Inflammatory macrophage (primary cell): ENCODE results near the gene NCBP3.
"Not testable (repeated sequence)": the region's sequence is repeated elsewhere in the genome, so short reads cannot be mapped to it uniquely, and the experiment has no call there.

Source experiments
- DNase-seq, 2 donors: peaks; one replicate each; pipeline ENCODE4 v3.0.0-alpha.2; 2020 to 2022

Gene NCBP3

GRCh38 chr17:3809135-3809534 is 36.9 kb downstream of the NCBP3 start:
- DNase-seq, result no peak

DNA sequence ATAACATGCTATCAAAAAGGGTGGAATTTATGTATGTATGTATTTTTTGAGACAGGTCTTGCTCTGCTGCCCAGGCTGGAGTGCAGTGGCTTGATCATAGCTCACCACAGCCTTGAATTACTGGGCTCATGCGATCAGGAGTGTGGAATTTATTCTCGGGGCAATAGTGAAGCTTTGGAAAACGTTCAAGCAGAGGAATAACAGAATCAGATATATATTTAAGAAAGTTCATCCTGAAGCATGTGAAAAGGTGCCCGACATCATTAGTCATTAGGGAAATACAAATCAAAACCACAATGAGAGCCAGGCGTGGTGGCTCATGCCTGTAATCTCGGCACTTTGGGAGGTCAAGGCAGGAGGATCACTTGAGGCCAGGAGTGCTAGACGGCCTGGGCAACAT is 37.3 kb downstream of the NCBP3 start:
- no peak for DNase-seq

GRCh38 chr17:3805581-3805980 is 40.5 kb downstream of the NCBP3 start:
- no peak for DNase-seq

GRCh38 chr17:3804503-3804931 is 41.5 kb downstream of the NCBP3 start:
- peak; percentile 57 to 85 for DNase-seq

GRCh38 chr17:3803308-3803640 is 42.8 kb downstream of the NCBP3 start:
- peak; percentile 85 to 92 for DNase-seq

- peak; percentile 78 to 86 for DNase-seq
These were observed 43.4 kb downstream of the NCBP3 start for GRCh38 chr17:3802461-3803307.

DNA sequence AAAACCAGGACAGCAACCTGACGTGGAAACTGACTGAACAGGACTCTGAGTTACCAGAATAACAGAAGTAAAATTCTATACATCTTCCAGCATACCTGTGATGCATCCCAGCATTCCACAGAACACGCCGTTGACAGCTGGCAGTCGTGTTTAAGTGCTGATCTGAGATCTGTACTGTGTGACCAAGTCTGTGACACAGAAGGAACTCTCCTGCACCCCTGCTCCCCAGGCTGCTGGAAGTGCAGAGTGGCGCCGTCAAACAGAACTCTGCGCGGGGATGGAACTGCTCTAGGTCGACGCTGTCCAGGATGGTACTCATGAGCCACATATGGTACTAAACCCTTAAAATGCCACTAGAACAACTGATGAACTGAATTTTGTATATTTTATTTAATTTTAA is 44.3 kb downstream of the NCBP3 start:
- DNase-seq, result no peak

GRCh38 chr17:3801347-3801746 is 44.7 kb downstream of the NCBP3 start:
- DNase-seq, result no peak

DNA sequence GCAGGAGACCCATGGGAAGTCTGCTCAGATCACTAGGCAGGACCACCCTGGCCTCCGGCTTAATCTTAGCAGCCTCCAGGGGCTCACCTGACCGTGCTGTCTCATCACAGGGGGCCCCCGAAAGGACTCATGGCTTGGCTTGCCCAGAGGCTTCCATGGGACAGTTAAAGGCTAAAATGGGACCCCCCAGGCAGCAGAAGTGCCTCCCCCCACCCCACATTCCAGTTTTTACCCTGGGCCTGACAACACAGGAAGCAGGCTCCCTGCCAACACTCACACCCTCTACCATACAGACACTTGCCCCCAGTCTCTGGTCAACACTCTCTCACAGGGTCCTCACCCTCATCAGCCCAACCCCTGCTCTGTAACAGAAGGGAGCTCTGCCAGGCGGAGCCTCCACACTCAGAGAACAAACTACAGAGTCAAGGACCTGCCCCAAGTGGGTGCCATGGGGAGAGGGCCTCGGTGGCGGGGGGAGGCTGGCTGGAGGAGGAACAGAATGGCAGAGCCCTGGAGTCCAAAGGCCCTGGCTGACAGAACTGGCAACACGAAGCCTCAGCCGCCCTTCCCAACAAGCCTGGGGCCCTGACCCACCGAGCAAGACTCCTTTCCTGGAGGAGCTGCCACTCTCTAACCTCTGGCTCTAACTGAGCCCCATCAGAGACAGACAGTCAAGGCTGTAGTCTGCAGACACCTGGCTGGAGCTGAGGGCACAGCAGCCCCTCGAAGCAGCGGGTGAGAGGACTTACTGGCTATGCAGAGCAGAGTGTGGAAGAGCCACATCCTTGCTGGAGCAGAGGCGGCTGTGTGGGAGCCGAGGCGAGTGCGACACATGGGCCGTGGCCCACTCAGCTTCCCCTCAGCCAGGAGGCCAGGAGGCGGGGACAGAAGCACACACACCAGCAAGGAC is 45.4 kb downstream of the NCBP3 start, which contains the start of gene ITGAE:
Gene ITGAE, minus strand, starts transcription at position 827 of the 910 bp plus-strand sequence. Its CDS starts 44 bp downstream, at position 783.
- DNase-seq, result peak; percentile 40 to 91

- DNase-seq, result peak; percentile 41 to 58
These were observed 46.7 kb downstream of the NCBP3 start for GRCh38 chr17:3799181-3799945.

GRCh38 chr17:3798273-3799180 is 47.5 kb downstream of the NCBP3 start:
- DNase-seq, result peak; percentile 75 to 89

DNA sequence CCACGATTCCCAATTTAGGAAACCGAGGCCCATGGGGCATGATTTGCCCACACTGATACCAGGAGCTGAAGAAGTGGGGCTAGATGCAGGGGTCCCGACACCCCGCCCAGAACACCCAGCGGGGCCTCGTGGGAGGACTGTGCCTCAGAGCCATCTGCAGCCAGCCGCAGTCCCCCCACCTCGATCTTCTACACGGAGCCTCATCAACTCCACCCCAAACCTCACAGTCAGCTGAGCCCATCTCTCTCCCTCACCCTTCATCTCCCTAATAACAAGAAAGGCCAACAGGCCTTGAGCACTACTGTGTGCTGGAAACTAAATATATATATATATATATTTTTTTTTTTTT is 49.2 kb downstream of the NCBP3 start:
- DNase-seq, result no peak

GRCh38 chr17:3796110-3796821 is 49.8 kb downstream of the NCBP3 start:
- DNase-seq, result no peak

DNA sequence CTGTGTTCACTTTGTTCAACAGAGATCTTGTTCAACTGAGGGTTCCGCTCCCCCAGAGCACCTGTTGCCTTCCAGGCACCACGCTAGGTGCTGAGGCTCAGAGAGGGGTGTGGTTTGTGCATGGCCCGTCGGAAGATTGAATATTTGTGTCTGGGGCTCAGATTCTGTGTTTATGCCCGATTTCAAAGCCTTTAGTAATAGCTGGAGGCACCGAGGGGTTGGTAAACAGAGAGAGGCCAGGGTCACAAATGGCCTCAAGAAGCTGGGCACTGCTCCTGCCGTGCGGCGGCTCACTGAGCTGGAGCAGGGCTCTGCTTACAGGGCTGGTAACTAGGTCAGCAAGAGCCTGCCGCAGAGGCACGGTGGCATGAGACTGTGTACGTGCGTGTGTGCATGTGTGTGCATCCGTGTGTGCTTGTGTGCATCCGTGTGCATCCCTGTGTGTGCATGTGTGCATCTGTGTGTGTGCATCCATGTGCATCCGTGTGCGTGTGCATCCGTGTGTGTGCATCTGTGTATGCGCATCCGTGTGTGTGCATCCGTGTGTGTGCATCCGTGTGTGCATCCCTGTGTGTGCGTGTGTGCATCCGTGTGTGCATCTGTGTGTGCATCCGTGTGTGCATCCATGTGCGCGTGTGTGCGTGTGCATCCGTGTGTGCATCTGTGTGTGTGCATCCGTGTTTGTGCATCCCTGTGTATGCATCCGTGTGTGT is 50.5 kb downstream of the NCBP3 start:
- no peak for DNase-seq

DNA sequence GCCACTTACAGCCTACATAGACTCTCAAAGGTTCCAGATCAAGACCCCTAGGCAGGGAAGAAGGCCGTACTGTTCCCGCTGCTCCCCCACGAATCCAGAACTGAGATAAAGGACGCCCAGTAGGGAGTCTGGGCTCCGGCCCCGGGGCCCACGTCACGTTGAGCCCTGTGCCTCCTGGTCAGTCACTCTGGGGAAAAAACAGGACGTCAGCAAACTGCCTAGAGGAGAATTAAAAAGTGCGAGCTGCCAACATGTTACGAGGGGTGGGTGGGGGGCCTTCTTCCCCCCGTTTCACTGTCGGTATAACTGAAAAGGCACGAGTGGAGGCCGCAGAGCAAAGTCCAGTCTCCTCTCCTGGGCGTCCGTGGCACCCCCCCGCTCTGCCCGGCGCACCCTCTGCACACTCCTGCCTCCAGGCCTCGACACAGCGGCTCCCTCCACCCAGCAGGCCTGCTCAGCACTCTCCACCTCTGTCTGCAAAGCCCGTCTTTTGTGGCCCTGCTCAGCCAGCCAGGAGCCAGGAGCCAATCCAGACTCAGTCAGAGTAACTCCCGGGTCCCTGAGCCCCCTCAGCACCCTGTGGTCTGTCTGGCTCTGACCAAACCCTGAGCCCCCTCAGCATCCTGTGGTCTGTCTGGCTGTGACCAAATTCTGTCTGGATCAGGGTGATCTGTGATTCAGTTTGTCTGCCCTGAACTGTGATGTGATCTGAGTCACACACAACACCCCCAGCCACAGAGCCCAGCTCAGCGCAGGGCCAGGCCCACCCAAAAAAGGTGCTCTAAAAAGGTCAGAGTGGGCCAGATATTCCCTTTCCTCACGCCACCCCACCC is 51.3 kb downstream of the NCBP3 start:
- no peak for DNase-seq

DNA sequence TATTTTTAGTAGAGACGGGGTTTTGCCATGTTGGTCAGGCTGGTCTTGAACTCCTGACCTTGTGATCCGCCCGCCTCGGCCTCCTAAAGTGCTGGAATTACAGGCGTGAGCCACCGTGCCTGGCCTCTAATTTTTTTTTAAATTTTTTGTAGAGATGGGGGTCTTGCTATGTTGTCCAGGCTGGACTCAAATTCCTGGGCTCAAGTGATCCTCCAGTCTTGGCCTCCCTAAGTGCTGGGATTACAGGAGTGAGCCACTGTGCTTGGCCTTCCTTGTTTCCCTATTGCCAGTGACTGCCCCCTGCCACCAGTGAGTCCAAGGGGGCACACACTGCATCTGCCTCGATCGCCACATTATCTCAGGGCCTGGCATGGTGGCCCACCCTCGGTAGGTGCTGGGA is 51.9 kb downstream of the NCBP3 start:
- DNase-seq, result not testable (repeated sequence)

GRCh38 chr17:3793258-3793657 is 52.8 kb downstream of the NCBP3 start:
- not testable (repeated sequence) for DNase-seq

- DNase-seq, result no peak
These were observed 53.6 kb downstream of the NCBP3 start for GRCh38 chr17:3792481-3792880.

- no peak for DNase-seq
These were observed 57.8 kb downstream of the NCBP3 start for GRCh38 chr17:3788200-3788599.
